ENCODE data around the gene SNAP23. TPM values are rescaled to one million over a fixed set of nuclear protein-coding genes. Genes with fewer than 3 reads are reported as not detected.

The SNAP23 gene
- total and polyA plus RNA-seq, 2 of the 8 experiments (the other 6 are each of a cell fraction or from before 2014, with no cell fraction given): 58.0 to 72.8 TPM

- no peak for TF ChIP-seq E2F6 (IDR thresholded peaks at IDR 0.05)
- TF ChIP-seq SIX5 (IDR thresholded peaks at IDR 0.05; ENCODE audit: low read depth, low read length): no peak
Observed at GRCh38 chr15:42544853-42545629, 49.6 kb downstream of the SNAP23 start (continued).

All from H1 (cell line).